HG02973 (cell line): Measurements from ENCODE around the gene SRGN.
"Not testable (repeated sequence)": the region's sequence is repeated elsewhere in the genome, so short reads cannot be mapped to it uniquely, and the experiment has no call there.

Experiments
- ATAC-seq: cut with Tn5 transposase; IDR thresholded peaks from one replicate; pipeline ENCODE4 v1.9.1; 2021; ENCODE audit warnings: moderate library complexity; ENCODE audit not compliant: unreplicated experiment

The SRGN gene

GRCh38 chr10:69125554-69125953 lies 37.7 kb downstream of the SRGN start:
- ATAC-seq = no peak

- no peak for ATAC-seq
Observed at GRCh38 chr10:69130251-69130650, 42.3 kb downstream of the SRGN start.

GRCh38 chr10:69139961-69140360 lies 52.1 kb downstream of the SRGN start:
- ATAC-seq = no peak

GRCh38 chr10:69141304-69141703 lies 53.4 kb downstream of the SRGN start:
- no peak for ATAC-seq

- ATAC-seq = not testable (repeated sequence)
Observed at GRCh38 chr10:69142074-69142473, 54.2 kb downstream of the SRGN start.

- no peak for ATAC-seq
Observed at GRCh38 chr10:69142983-69143382, 55.1 kb downstream of the SRGN start.

GRCh38 chr10:69145329-69145728 lies 57.4 kb downstream of the SRGN start:
- ATAC-seq = no peak

GRCh38 chr10:69145864-69146263 lies 58.0 kb downstream of the SRGN start:
- ATAC-seq = no peak

- ATAC-seq = no peak
Observed at GRCh38 chr10:69146759-69147158, 58.9 kb downstream of the SRGN start.

- no peak for ATAC-seq
Observed at GRCh38 chr10:69151984-69152383, 64.1 kb downstream of the SRGN start.

GRCh38 chr10:69153227-69153626 lies 65.3 kb downstream of the SRGN start:
- ATAC-seq = no peak
